Stromal cell of bone marrow (primary cell): Measurements from ENCODE around the gene THAP11.
A peak's percentile ranks its signal among the peaks of the same experiment; 100 is the strongest.
"Not testable (repeated sequence)": the region's sequence is repeated elsewhere in the genome, so short reads cannot be mapped to it uniquely, and the experiment has no call there.

Experiments
- DNase-seq: peaks from one replicate; pipeline ENCODE4 v3.0.0-alpha.2; 2012; ENCODE audit warnings: low read depth

THAP11 gene

DNA sequence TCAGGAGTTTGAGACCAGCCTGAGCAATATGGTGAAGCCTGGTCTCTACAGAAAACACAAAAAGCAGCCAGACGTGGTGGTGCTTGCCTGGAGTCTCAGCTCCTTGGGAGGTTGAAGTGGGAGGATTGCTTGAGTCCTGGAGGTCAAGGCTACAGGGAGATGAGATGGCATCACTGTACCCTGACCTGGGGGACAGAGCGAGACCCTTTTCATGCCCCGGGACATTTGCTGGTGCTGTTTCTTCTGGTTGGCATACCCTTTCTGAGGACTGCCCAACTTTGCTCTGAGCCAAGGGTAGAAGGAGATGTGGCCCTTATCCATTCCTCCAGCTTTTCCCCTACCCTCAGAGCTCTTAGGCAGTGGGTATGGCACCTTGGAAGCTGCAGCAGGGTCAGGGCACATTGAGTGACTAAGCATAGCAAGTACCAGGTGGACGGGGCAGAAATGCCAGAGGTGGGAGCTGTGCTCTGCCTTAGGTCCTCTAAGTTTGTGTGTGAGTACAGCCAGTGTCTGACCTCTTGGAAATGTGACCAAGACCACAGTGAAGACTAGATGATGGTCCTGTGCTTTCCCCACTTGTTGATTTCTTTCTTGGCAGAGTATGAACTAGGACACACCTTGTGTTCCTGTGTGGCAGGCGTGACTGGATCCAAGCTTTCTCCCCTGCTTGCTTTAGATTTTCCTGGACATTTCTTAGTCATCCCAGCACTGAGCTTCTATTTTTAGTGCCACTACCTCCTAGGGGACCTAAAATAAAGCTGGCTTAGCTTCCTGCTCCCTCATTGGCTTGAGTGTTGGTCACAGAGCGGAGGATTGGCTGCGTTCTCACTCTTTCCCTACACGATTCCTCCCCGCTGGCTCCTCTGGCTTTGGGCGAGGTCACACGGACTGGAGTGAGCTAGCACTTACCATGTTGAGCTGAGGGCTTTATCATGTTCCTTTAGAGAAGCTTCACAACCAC lies 20.8 kb downstream of the THAP11 start:
- DNase-seq = peak; percentile 97

DNA sequence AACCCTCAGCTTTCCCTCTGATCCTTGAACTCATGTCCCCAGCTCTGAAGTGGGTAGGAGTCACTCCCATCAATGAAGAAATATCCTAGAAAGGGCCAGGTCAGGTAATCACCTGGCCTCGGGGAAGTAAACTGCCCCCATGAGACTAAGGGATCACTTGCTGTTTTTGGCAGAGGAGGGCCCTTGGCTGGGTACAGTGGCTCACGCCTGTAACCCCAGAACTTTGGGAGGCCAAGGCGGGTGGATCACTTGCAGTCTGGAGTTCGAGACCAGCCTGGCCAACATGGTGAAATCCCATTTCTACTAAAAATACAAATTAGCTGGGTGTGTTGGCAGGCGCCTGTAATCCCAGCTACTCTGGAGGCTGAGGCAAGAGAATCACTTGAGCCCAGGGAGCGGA lies 21.9 kb downstream of the THAP11 start:
- not testable (repeated sequence) for DNase-seq

DNA sequence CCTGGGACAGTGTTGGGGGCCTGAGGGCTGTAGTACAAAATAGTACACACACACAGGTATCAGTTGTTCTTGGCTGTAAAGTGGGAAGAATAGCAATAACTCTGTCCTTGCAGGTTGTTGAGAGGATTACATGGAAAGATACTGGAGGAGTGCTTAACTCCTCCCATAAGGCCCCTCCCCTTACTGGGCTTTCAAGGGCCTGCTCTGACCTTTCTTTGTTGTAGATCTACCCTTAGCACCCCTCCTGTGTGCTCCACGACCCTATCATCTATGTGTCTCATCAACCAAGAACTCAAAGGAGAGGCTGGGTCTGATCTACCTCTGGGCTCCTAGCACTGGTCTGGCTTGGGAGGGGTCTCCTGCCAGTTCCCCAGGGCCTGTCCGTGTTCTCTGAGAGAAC lies 22.5 kb downstream of the THAP11 start:
- DNase-seq = no peak

GRCh38 chr16:67865318-67865717 lies 23.2 kb downstream of the THAP11 start:
- DNase-seq = no peak

GRCh38 chr16:67868290-67868689 lies 26.2 kb downstream of the THAP11 start:
- DNase-seq = no peak

DNA sequence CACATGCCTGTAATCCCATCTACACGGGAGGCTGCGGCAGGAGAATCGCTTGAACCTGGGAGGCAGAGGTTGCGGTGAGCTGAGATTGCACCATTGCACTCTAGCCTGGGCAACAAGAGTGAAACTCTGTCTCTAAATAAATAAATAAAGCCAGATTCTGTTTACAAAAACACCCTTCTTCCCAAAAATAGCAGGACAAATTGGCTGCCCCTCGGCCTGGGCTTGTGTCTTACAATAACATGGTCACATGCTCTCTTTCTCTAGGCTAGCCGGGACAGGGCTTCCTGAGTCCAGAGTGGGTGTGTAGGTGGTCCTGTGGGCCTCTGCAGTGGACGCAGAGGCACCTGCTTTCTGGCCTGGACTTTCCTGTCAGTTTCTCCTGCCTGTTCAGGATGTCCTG lies 27.5 kb downstream of the THAP11 start:
- no peak for DNase-seq

DNA sequence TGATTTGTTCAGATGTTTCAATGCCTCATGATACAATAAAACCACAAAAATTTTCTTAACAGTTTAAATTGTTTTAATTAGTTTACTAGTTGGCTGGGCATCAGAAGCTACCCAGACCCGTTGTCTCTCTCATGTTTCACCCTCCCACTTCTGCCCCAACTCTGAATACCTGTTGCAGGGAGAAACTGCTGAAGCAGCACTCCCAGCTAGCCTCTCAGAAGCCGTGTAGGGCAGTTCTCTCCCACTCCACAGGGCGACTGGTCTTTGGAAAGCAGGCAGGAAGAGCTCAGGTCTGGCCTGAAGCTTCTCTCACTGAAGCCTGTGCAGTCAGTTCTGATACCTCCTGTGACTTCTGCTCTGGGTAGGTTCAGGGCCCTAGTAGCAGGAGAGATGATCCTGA lies 29.1 kb downstream of the THAP11 start:
- no peak for DNase-seq

GRCh38 chr16:67872131-67872630 lies 30.1 kb downstream of the THAP11 start:
- no peak for DNase-seq

- peak; percentile 59 for DNase-seq
These were observed 30.7 kb downstream of the THAP11 start, which contains the start of gene EDC4 for GRCh38 chr16:67872631-67873434. TSS of gene EDC4 (plus strand) at chr16:67873052. CDS start at chr16:67873262, 210 bp downstream.

DNA sequence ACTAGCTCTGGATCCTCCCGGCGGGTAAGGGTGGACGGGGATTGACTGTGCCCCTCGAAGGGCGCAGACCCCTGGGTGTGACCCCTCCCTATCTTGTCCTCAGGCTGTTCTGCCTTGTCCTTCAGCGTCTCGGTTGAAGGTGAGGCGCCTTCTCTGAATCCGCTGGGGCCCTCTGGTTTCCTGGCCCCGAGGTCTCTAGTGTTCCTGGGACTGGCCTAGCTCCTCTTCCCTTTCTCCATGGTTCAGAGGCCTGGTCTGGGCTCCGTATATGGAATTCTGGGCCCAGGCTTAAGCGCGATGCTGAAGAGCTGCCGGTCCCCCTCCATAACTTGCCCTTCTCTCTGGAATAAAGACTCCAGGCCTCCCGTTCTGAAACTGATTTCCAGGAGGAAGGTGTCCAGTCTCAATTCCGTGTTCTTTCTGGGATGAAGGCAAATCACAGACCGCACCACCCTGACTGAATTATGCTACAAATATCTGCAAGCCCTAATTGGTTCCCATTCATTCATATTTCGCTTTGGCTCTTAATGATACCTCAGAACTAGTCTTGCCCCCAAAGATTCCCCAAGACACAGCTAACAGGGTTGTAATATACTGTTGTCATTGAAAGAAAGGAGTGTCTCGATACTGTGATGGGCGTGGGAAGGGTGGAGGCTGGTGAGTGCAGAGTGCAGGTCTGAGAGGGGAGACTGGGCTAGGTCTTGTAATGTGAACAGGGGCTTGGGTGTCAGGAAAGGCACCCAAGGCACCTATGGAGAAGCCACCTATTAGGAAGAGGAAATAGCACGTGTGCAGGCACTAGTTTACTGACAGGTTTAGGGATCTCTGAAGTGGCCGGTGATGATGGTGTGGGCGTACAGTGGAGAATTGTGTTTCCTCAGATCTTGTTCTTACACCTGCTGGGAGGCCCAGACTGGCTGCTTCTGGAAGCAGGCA lies 31.6 kb downstream of the THAP11 start:
- DNase-seq = no peak

- no peak for DNase-seq
These were observed 32.3 kb downstream of the THAP11 start for GRCh38 chr16:67874372-67874771.

DNA sequence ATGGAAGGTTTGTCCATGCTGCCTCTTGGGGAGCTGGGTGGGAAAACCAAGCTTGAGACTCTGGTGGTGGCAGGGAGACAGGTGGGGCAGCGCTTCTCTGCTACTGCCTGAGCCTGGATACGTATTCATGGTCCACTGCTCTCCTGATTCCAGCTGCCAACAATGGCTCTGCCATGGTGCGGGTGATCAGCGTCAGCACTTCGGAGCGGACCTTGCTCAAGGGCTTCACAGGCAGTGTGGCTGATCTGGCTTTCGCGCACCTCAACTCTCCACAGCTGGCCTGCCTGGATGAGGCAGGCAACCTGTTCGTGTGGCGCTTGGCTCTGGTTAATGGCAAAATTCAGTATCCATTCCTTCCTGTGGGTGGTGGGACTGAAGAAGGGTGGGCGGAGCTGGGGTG lies 34.9 kb downstream of the THAP11 start:
- no peak for DNase-seq

GRCh38 chr16:67878232-67878631 lies 36.1 kb downstream of the THAP11 start:
- DNase-seq = no peak

GRCh38 chr16:67878846-67879245 lies 36.7 kb downstream of the THAP11 start:
- DNase-seq = no peak

- DNase-seq = no peak
These were observed 37.3 kb downstream of the THAP11 start for GRCh38 chr16:67879462-67879861.

GRCh38 chr16:67879936-67880335 lies 37.8 kb downstream of the THAP11 start:
- DNase-seq = no peak

- DNase-seq = no peak
These were observed 38.5 kb downstream of the THAP11 start for GRCh38 chr16:67880584-67880983.

DNA sequence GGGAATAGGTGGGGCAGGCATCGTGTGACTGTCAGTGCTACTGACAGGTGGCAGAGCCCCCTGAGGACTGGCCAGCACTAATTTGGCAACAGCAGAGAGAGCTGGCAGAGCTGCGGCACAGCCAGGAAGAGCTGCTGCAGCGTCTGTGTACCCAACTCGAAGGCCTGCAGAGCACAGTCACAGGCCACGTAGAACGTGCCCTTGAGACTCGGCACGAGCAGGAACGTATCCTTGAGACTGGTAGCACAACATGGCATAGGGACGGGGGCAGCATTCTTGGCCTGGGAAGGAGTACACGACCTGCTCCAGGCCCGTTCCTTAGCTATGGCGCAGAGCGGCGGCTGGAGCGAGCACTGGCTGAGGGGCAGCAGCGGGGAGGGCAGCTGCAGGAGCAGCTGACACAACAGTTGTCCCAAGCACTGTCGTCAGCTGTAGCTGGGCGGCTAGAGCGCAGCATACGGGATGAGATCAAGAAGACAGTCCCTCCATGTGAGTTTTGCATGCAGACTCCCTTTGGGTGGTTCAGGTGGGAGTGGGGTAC lies 39.6 kb downstream of the THAP11 start:
- DNase-seq = no peak

- DNase-seq = no peak
These were observed 40.4 kb downstream of the THAP11 start for GRCh38 chr16:67882374-67883145.

GRCh38 chr16:67883146-67883871 lies 41.2 kb downstream of the THAP11 start:
- no peak for DNase-seq
